HG03460 (cell line): ENCODE measurements around the gene TSPAN9.

Experiments used
- ATAC-seq: cut with Tn5 transposase; IDR thresholded peaks from one replicate; pipeline ENCODE4 v1.9.1; 2021; ENCODE audit not compliant: unreplicated experiment

Gene TSPAN9

DNA sequence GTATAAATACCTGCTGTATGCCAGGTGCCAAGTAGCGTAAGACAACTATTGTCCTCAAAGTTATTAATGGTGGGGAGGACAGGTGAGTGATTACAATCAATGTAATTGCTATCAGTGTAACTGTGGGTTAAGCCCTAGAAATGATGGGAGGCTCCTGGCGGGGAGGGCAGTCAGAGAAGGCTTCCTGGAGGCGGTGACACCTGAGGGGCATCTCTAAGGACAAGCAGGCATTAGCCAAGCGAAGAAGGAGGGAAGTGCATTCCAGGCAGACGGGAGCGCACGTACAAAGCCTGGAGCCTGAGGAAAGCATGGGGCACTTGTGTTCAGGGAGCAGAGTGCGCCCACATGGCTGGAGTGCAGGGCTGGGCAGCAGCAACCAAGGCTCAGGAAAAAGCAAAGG is 230.9 kb downstream of the TSPAN9 start:
- ATAC-seq: no peak

DNA sequence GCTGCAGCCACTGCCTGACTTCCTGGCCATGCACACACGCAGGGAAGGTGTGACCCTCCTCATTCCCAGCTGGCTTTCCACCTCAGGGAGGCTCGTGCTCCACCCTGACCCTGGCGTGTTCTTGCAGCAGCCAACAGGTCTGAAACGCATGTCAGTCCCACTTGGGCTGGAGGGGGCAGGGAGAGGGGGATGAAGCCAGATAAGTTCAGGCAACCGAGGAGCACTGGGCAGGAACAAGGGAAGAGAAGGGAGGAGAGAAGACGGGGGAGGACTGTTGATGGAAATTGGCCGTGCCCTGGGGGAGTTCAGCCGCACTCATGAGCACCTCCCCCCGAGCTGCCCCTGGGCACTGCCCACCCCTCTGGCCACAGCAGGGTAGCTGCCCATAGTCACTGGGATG is 231.4 kb downstream of the TSPAN9 start:
- no peak for ATAC-seq

DNA sequence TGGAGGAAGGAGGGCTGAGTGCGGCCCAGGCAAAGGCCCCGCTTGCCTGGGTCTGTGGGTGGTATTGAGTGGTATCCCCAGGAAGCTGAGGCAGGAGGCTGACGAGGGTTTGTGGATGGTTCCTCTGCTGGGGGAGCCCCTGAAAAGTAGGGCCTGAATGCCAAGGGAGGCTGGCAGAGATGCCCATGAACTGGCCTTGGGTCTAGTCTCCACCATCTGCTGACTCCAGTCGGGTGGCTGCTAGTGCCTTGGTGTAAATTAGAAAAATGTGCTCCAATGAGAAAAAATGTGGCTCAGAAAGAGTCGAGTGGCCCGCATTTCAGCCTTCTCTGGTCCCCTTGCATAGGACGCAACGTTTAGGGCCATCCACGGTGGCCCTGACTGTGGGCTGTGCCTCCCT is 232.6 kb downstream of the TSPAN9 start:
- ATAC-seq: no peak

DNA sequence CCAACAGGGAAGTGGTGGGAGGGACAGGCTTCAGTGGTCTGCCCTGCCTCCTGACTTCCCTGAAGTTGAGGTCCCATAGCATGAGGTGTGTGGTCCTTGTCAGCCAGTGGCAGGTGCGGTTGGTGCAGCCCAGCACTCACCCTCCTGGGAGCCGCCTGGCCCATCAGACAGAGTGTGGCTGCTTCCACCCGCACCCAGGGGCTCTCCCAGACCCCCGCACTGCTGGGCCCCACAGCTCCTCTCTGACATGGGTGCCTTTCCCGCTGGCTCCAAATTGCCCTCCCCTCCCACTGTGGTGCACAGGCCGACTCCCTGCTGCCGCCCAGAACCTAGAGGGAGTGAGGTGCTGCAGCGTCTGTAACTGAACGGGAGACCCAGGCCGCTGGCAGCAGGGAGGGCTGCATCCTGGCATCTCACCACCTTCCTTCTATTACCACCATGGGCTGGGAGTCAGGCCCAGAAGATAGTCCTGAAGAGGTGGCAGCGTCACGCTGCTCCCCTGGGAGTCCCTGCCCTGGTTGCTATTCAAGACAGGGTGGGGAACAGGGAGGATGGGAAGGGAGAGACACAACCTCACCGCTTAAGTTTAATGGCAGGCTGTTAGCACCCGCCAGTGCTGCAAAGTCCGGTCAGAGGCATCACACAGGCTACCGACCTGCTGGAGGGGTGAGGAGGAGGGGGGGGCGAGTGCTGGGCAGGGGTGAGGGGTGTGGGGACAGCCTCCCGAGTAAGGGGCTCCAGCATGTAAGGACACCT is 233.3 kb downstream of the TSPAN9 start:
- no peak for ATAC-seq

DNA sequence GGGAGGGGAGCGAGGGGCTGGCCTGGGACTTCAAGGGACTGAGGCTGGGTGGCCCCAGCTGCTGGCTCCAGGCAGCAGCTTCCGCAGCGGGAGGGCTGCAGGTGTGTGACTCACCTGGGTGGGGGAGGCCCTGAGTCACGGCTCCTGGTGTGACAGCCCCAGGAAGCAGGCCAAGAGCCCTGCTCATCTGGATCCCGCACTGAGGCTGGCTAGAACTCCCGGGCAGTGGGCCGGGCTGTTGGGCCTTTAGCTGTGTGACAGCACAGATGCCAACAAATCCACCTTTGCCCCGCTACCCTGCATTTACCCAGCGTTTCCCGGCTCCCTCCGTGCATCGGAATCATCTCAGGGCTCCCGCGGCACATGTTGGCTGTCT is 233.8 kb downstream of the TSPAN9 start:
- ATAC-seq: no peak

DNA sequence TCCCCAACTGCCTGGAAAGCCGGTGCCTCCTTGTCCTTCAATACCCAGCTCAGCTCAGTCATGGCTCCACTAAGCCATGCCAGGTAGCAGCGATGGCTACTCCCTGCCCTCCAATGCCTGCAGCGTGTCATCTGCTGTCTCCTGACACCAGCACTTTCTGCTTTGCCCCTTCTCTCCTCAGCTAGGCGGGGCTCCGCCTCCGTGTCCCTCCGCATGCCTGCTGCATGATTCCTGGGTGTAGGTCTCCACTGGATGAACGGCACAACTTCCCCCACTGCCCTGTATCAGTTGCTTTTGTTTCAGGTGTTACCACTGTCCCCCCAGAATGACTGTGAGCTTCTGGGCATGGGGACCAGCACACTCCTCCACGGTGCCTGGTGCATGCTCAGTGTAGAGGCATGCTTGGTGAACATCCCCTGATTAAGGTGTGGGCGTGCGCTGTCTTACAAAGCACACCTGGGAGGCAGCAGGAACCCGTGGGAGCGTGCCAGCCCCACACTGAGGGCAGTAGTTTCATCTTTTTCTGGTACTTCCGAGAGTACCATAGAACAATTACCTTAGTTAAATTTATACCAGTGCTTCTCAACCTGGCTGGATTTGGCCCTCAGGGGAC is 234.4 kb downstream of the TSPAN9 start:
- no peak for ATAC-seq

DNA sequence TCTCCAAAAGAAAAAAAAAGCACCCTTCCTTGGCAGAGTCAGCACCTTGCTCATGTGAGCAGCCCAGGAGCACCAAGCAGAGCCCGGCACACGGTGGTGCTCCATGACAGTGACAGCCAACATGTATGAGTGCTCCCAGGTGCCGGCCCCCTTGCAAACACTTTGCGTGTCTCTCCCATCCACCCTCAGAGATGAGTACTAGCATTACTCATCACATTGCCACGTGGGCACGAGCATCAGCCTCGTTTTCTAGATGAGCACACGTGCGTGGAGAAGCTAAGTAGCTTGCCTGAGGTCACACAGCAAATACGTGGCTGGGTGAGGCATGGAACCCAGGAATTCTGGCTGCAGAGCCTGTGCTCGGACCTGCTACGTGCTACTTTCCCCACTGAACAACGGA is 235.9 kb downstream of the TSPAN9 start:
- ATAC-seq: no peak

DNA sequence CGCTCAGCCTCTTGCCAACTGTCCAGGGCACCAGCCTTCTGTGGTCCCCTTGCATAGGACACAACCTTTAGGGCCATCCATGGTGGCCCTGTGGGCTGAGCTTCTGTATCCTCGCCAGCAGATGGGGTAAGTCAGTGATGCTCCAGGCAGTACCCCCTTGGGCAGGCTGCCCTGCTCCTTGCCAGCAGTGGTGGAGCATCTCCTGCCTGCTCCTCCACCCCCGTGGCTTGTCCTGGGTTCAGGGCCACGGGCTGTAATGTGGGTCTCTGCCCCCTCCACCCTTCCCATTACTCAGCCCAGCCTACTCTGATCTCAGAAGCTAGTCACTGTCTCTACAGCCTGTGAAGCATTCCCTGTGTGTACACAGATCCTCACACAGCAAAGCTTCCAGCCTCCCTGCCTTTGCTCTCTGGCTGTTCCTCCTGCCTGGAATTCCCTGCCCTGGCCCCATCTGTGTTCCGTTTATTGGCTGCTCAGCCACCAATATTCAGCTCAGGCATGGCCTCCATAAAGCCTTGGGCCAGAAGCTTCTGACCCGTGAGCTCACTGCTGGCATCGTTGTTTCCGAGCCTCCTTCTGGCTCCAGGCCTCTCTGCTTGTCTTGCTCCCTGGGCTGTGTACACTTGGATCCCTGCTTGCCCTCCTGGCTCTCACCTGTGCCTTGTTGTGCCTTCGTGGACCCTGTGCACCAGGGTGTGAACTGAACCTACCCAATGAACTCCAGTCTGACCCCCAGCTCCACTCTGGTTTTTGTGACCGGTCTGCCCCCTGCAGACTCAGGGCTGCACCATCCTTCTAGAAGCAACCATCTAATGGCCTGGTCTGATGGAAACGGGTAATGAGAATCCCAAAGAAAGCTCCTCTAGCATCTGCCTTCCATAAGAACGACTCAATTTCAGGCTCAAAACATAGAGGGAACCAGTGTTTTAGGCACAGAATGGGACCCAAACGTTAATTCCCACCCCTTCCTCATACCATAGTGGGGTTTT is 236.8 kb downstream of the TSPAN9 start:
- no peak for ATAC-seq

DNA sequence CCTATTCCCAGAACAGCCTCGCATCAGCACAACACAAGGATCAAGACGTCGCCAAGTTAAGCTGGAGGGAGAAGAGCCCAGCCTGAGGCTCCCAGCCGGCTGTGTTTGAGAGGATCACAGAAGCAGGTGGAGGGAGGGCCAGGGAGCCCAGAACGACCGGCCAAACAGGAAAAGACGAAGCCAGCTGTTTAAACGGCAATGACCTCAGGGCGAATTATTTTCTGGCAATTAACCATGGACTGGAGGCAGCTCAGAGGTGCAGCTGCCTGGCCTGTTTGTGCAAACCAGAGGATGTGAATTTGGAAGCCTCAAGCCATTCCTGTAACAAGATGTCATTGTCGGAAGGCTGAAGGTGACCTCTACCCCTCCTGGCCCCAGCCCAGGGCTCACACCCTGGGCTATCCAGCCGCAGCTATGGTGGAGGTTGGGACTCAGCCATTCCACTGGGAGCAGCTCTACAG is 238.1 kb downstream of the TSPAN9 start:
- ATAC-seq: no peak

DNA sequence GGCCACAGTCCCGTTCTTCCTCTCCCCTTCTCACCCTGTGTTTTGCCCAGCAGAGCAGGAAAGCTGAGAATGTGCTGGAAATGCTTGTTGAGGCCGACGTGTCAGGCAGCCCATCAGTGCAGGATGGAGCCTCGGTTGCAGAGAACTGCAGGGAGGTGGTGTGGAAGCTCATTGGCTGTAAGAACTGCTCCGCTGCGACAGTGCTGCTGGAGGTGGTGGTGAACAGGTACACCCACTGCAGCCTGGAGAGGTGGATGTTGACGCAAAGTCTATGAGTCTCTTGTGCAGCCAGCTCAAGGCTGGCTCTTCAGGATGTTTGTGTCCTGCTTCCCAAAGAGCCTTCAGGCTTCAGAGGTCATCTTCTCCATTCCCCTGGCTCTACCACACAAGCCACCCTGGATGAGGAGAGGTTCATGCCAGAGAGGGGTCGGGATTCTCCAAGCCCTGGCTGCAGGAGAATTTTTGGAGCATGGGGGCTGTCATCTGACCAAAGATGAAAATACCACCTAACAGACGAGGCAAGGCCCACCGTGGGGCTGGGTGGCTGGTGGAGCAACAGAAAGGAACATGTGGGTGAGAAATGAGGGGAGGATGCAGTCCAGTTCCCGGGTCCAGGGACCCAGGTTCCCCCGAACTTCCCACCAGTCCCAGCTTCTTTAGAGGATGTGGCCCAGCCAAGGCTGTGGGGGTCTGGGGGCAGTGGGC is 239.7 kb downstream of the TSPAN9 start:
- no peak for ATAC-seq

DNA sequence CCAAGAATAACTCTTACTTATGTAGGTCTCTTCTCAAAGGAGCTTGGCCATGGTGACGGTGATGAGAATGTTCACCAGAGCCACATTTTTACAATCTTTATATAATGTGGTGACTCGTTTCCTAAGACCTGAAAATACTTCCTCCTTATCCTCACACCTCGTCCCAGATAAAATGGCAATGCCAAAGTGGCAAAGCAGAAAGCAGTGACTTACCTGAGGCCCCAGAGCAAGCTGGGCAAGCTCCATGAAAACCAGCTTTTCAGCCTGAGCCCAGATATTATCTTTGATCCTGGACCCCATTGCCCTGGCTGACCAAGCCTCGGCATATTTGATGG is 240.3 kb downstream of the TSPAN9 start:
- ATAC-seq: no peak

DNA sequence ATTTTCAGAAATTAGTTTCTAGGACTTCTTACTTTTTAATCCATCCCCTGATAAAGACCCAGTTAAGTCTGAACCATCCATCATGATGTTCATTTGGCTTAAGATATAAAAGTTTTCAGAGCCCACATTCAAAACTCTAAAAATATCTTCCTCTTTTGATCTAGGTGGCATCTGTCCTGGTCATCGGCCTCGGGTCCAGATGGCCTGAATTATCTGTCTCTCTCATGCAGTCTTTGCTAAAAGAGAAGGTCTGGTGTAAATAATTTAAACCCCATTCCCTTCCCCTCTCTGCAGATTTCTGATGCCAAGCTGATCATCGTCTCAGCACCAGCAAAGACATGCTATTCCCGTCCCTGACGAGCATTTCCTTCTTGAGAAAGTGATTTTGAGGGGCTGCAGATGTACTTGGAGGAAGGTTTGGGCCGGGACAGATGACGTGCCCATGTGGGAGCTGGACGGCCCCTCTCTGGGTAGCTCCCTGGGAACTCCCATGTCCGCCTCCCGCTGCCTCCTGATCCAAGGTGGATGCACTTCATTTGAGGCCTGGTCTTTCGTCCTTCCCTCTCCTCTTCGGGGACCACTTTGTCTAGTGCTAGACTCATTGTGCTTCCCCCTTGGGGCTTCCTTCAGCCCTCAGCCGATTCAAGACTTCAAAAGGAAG is 240.8 kb downstream of the TSPAN9 start:
- ATAC-seq: no peak

DNA sequence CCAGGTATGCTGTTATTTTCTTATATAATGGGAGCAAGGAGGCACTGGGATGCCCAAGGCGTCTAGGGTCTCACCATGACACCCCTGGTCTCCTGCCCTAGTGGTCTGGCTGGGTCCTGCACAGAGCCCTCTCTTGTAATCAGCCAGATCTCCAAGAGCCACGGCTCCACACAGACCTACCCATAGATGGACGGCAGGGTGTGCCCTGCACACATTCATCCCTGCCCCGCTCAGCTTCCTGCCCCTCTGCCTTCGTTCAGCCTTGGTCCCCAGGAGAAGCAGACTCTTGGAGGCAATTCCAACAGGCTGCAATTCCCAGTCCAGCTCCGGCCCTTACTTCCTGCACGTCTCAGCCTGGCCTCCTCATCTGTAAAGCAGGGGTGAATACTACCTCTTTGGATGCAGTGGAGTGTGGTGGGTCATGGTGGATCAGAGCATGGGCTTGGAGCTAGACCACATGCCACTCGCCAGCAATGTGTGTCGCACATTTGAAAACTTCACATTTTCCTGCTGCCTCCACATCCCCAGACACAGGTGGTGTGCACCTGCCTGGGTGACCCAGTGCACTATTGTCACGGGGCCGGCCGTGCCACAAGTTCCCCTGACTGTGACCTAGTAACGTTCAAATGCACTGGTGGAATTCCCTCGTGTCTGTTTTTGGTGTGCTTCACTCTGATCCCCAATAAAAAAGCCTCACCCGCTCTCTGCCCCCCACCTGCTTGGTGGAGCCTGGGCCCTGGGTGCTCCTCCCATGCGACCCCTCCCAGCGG is 242.7 kb downstream of the TSPAN9 start:
- ATAC-seq: no peak

DNA sequence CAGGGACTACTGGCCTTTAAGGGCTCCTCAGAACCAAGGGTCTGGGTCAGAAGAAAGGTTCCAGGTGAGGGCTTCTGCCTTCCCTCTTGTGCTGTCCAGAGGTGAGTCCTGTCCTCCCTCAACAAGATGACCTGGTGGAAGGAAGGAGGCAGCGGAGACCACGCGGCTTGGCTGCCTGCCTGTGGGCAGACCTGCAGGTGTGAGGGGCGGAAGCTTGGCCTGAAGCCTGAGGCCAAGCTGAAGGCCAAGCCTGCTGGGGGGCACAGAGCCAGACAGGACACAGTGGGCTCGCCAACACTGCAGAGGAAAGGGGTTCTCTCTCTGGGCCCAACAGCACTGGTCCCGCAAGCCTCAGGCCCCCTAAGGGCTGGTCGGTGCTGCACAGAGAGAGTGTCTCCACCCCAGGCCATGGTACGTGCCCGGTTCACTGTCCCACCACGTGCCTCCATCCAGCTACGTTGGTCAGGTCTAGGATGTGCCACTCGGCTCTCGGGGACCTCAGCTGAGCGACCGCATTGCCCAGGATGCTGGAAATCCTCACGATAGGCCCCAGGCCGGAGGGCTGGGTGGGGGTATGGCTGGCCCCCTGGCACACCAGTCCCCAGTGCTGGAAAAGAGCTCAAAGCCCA is 243.8 kb downstream of the TSPAN9 start:
- no peak for ATAC-seq

DNA sequence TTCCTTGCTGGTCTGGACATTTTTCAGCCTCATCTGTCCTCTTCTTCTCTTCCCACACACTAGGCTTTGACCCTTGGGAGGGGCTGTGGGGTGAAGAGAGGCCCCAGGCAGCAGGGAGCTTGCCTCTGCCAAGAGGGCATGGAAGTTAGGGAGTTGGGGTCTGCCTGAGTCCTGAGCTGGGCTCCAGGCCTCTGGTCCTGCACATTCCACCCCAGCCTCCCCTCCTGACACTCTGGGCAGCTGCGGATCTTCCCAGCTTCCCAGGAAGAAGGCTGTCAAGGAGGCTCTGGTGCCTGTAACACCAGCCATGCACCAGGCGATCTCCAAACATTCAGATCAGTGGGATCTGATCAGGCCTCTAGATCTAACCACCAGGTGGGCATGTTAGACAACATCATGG is 244.7 kb downstream of the TSPAN9 start:
- ATAC-seq: no peak

DNA sequence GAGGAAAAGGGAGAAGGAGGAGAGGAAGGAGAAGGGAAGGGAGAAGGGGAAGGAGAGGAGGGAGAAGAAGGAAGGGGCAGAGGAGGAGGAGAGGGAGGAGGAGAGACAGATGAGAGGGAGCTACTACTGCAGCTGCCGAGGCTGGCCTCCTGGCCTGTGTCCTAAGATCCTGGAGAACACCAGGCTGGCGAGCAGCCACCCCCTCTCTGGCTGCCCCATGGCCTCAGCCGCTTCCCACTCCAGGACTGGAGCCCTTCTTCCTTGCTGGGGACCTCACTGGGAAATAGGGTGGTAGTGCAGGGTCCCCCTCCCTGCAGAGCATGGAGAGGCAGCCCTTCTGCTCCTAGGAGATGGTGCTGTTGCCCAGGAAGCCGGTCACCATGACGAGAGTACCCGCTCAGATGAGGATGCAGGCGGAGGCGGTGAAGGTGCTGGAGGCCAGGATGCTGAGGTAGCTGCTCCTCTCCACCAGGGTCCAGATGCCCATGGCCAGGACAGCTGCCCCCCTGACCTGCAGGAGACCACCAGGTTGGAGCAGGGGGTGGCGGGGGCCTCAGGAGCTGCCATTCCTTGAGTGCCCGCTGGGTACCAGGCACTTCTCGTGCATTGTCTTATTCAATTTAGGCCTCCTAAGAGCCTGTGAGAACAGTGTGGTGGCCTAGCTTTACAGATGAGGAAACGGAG is 246.0 kb downstream of the TSPAN9 start:
- ATAC-seq: no peak

DNA sequence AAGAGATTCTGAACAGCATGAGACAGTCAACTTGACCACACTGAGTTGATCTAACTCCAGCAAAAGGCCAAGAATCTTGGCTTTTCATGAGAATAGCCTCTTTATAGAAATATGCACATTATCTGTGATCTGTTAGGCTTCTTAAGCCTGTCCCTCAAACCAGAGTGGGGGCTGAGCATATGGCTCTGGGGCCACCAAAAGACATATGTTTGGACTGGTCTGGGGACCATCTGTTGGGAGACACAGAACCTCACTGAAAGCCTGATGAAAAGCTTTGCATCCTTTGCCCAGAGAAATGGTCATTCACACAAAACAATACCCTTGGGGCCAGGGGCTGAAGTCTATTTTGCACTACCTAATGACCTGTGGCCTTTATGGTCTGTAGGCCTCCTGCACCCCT is 248.6 kb downstream of the TSPAN9 start:
- ATAC-seq: no peak

DNA sequence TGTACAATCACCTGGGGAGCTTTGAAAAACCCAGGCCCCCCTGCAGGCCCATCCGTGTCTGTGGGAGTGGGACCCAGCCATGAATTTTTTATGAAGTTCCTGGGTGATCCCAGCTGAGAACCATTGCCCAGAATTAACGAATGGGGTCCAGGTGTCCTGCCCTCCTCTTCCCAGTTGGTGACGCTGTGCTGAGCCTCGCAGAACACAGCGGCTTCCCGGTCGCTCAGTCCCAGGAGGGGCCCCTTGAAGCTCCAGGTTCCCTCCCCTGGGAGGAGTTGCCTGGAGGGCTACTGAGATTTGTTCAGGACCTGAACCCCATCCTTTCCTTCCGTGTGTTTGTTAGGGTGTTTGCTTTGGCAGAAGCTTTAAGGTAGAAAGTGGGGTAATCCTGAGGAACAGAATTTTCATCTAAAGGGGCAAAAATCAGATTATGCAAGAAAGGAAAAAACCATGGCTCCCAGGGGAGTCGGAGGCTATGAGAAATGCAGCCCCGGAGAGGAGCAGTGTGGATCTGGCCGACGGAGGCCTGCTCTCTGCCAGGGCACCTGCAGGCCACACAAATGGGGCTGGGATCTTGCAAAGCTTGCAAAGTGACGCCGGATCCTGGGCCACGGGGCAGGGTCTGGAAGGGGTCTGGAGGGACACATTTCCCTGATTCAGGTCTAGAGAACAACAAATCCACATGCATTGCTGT is 249.1 kb downstream of the TSPAN9 start:
- no peak for ATAC-seq
